Calu3 (cell line): ENCODE measurements around the gene NOXO1. TPM values are rescaled to one million over a fixed set of nuclear protein-coding genes. Genes with fewer than 3 reads are reported as not detected.

ENCODE experiments used
- BruUV-seq: library from RNA; stranded (reverse); fragments of 400-500 nt; replicated peaks from 2 replicates; lab custom pipeline; 2021; lab: Mats Ljungman, UMichigan
- CTCF ChIA-PET: fragments of 300-600 bp; sonication (Branson Sonifier 250); formaldehyde crosslinking; loops from one replicate; lab custom pipeline; 2022; ENCODE audit warnings: antibody characterized with exemption; lab: Charles Lee
- DNase-seq: peaks from one replicate; pipeline ENCODE4 v3.0.0; 2022
- H3K27ac Mint-ChIP-seq: one replicate; pipeline ENCODE4 v1.8.0; 2022; ENCODE audit warnings: mixed read lengths; ENCODE audit not compliant: unreplicated experiment
- H3K27me3 Mint-ChIP-seq: one replicate; pipeline ENCODE4 v1.8.0; 2022; ENCODE audit warnings: mixed read lengths; ENCODE audit not compliant: unreplicated experiment
- H3K36me3 Mint-ChIP-seq: one replicate; pipeline ENCODE4 v1.8.0; 2022; ENCODE audit warnings: mild to moderate bottlenecking, moderate library complexity, mixed read lengths; ENCODE audit not compliant: insufficient read depth, unreplicated experiment
- H3K4me1 Mint-ChIP-seq: one replicate; pipeline ENCODE4 v1.8.0; 2022; ENCODE audit warnings: mild to moderate bottlenecking, low read depth, mixed read lengths; ENCODE audit not compliant: unreplicated experiment
- H3K4me3 Mint-ChIP-seq: one replicate; pipeline ENCODE4 v1.8.0; 2022; ENCODE audit warnings: mild to moderate bottlenecking, low read depth, moderate library complexity, mixed read lengths; ENCODE audit not compliant: unreplicated experiment
- H3K9me3 Mint-ChIP-seq: one replicate; pipeline ENCODE4 v1.8.0; 2022; ENCODE audit warnings: low read depth, mixed read lengths; ENCODE audit not compliant: unreplicated experiment
- CTCF ChIP-seq: fragments of 200-600 bp; IDR thresholded peaks from one replicate; pipeline ENCODE4 v1.8.0; 2022; ENCODE audit warnings: antibody characterized with exemption; ENCODE audit not compliant: unreplicated experiment
- intact Hi-C: fragments of 100-400 bp; cut with micrococcal nuclease; formaldehyde crosslinking; loops from one replicate; pipeline ENCODE4 v1.10.0; 2022; ENCODE audit not compliant: unreplicated experiment
- total RNA-seq: library from RNA; stranded (reverse); gene quantifications from 2 replicates; pipeline ENCODE4 v1.2.3, GENCODE V29; 2022

Gene NOXO1
- total RNA-seq, 1 experiment from 2014 or later: 11.8 TPM

- CTCF ChIA-PET: no interaction called here
Observed at GRCh38 chr16:2006317-2006716, 25.0 kb upstream of the NOXO1 start.

GRCh38 chr16:2005646-2006045, 24.4 kb upstream of the NOXO1 start:
- H3K4me3 Mint-ChIP-seq: peak overlapping the region; percentile 89
- intact Hi-C loops: no loop called here
- no peaks in the 10 kb centered on the region for H3K9me3 Mint-ChIP-seq
- CTCF ChIA-PET: no interaction called here
- no peak for TF ChIP-seq CTCF
- peaks cover 38% of the 10 kb centered on the region for H3K4me1 Mint-ChIP-seq
- peak overlapping the region; percentile 10 for H3K27ac Mint-ChIP-seq
- no peak for DNase-seq
- H3K36me3 Mint-ChIP-seq: peaks cover 53% of the 10 kb centered on the region
- BruUV-seq: no TSS peak
- H3K27me3 Mint-ChIP-seq: no peaks in the 10 kb centered on the region

More at GRCh38 chr16:2006317-2006716, 25.0 kb upstream of the NOXO1 start:
- H3K9me3 Mint-ChIP-seq: no peaks in the 10 kb centered on the region
- no peak for TF ChIP-seq CTCF
- H3K4me1 Mint-ChIP-seq: peaks cover 38% of the 10 kb centered on the region
- BruUV-seq: no TSS peak
- intact Hi-C loops: no loop called here
- no peak for DNase-seq
- H3K4me3 Mint-ChIP-seq: peak overlapping the region; percentile 89
- peak overlapping the region; percentile 10 for H3K27ac Mint-ChIP-seq
- H3K27me3 Mint-ChIP-seq: no peaks in the 10 kb centered on the region
- H3K36me3 Mint-ChIP-seq: peaks cover 48% of the 10 kb centered on the region

DNA sequence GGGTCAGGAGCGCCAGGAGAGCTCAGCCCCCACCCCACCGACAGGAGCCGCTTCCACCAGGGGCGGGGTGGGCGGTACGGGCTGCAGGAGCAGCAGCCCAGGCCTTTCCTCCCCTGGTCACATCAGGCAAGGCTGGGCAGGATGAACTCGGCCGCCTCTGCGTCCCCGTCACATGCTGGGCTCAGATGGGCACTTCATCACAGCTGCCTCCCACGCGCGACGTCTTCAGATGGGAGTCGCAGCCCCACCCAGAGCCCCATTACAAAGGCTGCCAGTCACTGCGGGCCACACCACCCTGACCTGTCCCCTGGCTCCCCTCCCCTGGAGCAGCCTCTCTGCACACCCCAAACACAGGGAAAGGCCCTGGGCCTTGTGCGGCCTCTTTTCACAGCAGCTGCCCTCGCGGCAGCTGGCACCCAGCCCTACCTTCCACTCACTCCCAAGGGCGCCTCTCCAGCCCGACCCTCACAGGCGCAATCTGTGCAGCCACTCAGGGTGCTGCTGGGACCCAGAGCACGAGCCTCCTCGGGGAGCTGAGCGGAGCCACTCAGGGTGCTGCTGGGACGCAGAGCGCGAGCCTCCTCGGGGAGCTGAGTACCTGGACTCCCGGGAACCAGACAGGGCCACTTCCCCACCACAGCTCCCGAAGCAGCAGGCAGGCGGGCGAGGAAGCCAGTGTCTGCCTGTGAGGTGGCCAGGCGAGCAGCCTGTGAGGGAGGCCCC, 23.7 kb upstream of the NOXO1 start:
- H3K27me3 Mint-ChIP-seq: no peaks in the 10 kb centered on the region
- DNase-seq: no peak
- no peak for TF ChIP-seq CTCF
- CTCF ChIA-PET: interaction anchor here (1.6 kb wide), 1 partner anchor 136 kb away, joined by 11 read pairs; no protein-coding TSS in a partner anchor
- intact Hi-C loops: no loop called here
- H3K36me3 Mint-ChIP-seq: peaks cover 51% of the 10 kb centered on the region
- no TSS peak for BruUV-seq
- H3K4me1 Mint-ChIP-seq: peaks cover 38% of the 10 kb centered on the region
- no peaks in the 10 kb centered on the region for H3K9me3 Mint-ChIP-seq
- H3K27ac Mint-ChIP-seq: no peak overlapping the region
- H3K4me3 Mint-ChIP-seq: peak overlapping the region; percentile 10

- H3K4me3 Mint-ChIP-seq: peak overlapping the region; percentile 17
- intact Hi-C loops: no loop called here
Observed at GRCh38 chr16:2003827-2004641, 22.8 kb upstream of the NOXO1 start.

More at GRCh38 chr16:2003827-2004641, 22.8 kb upstream of the NOXO1 start:
- no TSS peak for BruUV-seq
- DNase-seq: peak; percentile 97
- H3K9me3 Mint-ChIP-seq: no peaks in the 10 kb centered on the region
- H3K27me3 Mint-ChIP-seq: no peaks in the 10 kb centered on the region
- CTCF ChIA-PET: interaction anchor here (0.6 to 2.0 kb wide), 11 partner anchors 8 to 149 kb away, joined by 3 to 11 read pairs (median 4); partner anchors contain the start of genes PKD1 and TBL3
- peak; percentile 97 for TF ChIP-seq CTCF
- H3K27ac Mint-ChIP-seq: no peak overlapping the region
- H3K4me1 Mint-ChIP-seq: peaks cover 38% of the 10 kb centered on the region
- peaks cover 42% of the 10 kb centered on the region for H3K36me3 Mint-ChIP-seq
